Neural cell (in vitro differentiated cells): ENCODE data around the gene ADCY2.

Experiments
- EP300 ChIP-seq: fragments of 450-650 bp; conservative IDR thresholded peaks from 2 replicates; pipeline ENCODE4 v1.6.1; 2014; ENCODE audit warnings: antibody characterized with exemption, mild to moderate bottlenecking, moderate library complexity; ENCODE audit not compliant: poor library complexity, severe bottlenecking
- EZH2 ChIP-seq: fragments of 200-600, 300-800 bp; shearing (Covaris generic), sonication (generic); IDR thresholded peaks from 2 replicates; pipeline ENCODE4 v1.6.1; 2014; ENCODE audit warnings: antibody characterized with exemption, low read length, borderline replicate concordance, mild to moderate bottlenecking; ENCODE audit not compliant: insufficient read depth, poor library complexity, severe bottlenecking
- MXI1 ChIP-seq: fragments of 450-650 bp; conservative IDR thresholded peaks from 2 replicates; pipeline ENCODE4 v1.6.1; 2014; ENCODE audit warnings: antibody characterized with exemption, mild to moderate bottlenecking; ENCODE audit not compliant: poor library complexity, severe bottlenecking
- POLR2AphosphoS5 ChIP-seq: IDR thresholded peaks from 2 replicates; pipeline ENCODE4 v1.6.1; 2012
- SMC3 ChIP-seq: fragments of 450-650 bp; conservative IDR thresholded peaks from 2 replicates; pipeline ENCODE4 v1.6.1; 2014; ENCODE audit warnings: antibody characterized with exemption, mild to moderate bottlenecking, moderate library complexity; ENCODE audit not compliant: poor library complexity
- TAF1 ChIP-seq: IDR thresholded peaks from 2 replicates; pipeline ENCODE4 v1.6.1; 2012; ENCODE audit warnings: low read depth
- TF ChIP-seq, protein P1 (sequence below): fragments of 450-650 bp; IDR thresholded peaks from 2 replicates; pipeline ENCODE4 v1.5.1; 2014; ENCODE audit warnings: antibody characterized with exemption, mild to moderate bottlenecking, moderate library complexity; ENCODE audit not compliant: poor library complexity, severe bottlenecking
- TF ChIP-seq, protein P2 (sequence below): IDR thresholded peaks from 2 replicates; pipeline ENCODE4 v1.6.1; 2012; ENCODE audit warnings: borderline replicate concordance

DNA sequence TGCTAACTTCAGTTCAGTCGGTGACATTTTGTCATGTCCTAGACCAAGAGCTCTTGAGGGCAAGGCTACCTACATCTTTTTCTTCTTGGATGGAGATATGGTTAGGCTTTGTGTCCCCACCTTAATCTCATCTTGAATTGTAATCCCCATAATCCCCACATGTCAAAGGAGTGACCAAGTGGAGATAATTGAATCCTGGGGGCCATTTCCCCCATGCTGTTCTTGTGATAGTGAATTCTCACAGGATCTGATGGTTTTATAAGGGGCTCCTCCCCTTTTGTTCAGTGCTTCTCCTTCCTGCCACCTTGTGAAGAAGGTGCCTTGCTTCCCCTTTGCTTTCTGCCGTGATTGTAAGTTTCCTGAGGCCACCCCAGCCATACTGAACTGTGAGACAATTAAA is 457.1 kb downstream of the ADCY2 start:
- TF ChIP-seq, protein P1, sequence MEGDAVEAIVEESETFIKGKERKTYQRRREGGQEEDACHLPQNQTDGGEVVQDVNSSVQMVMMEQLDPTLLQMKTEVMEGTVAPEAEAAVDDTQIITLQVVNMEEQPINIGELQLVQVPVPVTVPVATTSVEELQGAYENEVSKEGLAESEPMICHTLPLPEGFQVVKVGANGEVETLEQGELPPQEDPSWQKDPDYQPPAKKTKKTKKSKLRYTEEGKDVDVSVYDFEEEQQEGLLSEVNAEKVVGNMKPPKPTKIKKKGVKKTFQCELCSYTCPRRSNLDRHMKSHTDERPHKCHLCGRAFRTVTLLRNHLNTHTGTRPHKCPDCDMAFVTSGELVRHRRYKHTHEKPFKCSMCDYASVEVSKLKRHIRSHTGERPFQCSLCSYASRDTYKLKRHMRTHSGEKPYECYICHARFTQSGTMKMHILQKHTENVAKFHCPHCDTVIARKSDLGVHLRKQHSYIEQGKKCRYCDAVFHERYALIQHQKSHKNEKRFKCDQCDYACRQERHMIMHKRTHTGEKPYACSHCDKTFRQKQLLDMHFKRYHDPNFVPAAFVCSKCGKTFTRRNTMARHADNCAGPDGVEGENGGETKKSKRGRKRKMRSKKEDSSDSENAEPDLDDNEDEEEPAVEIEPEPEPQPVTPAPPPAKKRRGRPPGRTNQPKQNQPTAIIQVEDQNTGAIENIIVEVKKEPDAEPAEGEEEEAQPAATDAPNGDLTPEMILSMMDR = no peak
- TF ChIP-seq EZH2 (no peak), POLR2AphosphoS5 (no peak), SMC3 (no peak), EP300 (no peak), TAF1 (no peak), MXI1 (no peak)
- TF ChIP-seq, protein P2, sequence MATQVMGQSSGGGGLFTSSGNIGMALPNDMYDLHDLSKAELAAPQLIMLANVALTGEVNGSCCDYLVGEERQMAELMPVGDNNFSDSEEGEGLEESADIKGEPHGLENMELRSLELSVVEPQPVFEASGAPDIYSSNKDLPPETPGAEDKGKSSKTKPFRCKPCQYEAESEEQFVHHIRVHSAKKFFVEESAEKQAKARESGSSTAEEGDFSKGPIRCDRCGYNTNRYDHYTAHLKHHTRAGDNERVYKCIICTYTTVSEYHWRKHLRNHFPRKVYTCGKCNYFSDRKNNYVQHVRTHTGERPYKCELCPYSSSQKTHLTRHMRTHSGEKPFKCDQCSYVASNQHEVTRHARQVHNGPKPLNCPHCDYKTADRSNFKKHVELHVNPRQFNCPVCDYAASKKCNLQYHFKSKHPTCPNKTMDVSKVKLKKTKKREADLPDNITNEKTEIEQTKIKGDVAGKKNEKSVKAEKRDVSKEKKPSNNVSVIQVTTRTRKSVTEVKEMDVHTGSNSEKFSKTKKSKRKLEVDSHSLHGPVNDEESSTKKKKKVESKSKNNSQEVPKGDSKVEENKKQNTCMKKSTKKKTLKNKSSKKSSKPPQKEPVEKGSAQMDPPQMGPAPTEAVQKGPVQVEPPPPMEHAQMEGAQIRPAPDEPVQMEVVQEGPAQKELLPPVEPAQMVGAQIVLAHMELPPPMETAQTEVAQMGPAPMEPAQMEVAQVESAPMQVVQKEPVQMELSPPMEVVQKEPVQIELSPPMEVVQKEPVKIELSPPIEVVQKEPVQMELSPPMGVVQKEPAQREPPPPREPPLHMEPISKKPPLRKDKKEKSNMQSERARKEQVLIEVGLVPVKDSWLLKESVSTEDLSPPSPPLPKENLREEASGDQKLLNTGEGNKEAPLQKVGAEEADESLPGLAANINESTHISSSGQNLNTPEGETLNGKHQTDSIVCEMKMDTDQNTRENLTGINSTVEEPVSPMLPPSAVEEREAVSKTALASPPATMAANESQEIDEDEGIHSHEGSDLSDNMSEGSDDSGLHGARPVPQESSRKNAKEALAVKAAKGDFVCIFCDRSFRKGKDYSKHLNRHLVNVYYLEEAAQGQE = no peak
